Mesenteric fat pad (tissue), 1 donor: Measurements from ENCODE around the gene SEMA3A. TPM values are rescaled to one million over a fixed set of nuclear protein-coding genes. Genes with fewer than 3 reads are reported as not detected.

Source experiments
- DNase-seq: peaks from one replicate; pipeline ENCODE4 v3.0.0-alpha.2; 2020; ENCODE audit warnings: low spot score
- total RNA-seq: library from RNA; stranded (reverse); fragmentation: NEBNext Ultra II Directional; extraction: Animal tissue kit (Norgen Biotek cat#: 25700); gene quantifications from one replicate; pipeline ENCODE4 v1.2.1, GENCODE V29; 2021
- donor health status: DM: yes; HTN: yes; CAD: no.

SEMA3A gene
- total RNA-seq, 1 donor from 2014 or later = 10.2 TPM

DNA sequence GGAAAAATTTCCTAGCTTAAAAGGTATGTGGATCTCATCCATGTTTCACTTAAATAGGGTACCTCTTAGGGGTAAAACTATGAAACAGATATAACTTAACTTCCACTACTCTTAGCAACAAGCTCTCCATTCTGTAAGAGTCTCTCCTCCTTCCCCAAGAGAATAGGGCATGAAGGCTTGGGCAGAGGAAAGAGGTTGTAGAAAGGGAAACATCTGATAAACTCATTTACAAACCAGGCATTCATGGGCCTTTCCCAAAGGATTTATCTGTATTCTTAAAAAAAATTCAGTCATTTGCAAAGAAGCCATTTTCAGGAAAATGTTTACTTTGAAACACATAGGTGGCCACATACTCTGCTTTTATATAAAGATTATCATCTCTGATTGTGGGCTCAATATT, 82.7 kb downstream of the SEMA3A start:
- no peak for DNase-seq

DNA sequence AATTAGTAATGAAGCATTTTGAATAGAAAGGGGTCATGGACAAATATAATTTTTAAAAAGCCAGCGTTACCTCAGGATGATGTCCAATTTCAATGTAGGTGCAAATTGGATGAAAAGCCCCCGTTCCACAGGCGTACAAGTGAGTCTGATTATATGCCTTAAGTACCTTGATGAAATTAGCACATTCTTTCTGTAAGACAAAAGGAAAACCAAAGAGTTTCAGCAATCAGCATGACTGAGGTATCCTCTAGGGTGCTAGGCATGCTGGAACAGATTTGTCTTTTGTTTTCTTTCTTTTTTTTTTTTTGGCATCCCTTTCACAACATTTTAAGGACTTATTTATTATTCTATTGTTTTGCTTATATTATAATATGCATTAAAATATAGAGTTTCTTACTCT, 84.2 kb downstream of the SEMA3A start:
- no peak for DNase-seq

DNA sequence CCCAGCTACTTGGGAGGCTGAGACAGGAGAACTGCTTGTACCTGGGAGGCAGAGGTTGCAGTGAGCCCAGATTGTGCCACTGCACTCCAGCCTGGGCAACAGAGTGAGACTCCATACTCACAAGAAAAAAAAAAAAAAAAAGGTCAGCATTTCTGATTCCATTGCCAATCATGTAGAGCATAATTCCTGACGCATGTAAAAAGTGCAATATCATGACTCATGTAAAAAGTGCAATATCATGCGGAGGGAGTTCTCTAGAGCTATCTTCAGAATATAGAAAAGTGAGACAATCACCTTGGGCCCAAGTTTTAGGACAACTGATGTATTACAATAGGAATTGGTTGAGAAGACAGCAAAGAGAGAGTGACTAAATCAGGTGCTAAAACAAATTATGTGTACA, 85.8 kb downstream of the SEMA3A start:
- DNase-seq = no peak

GRCh38 chr7:84108119-84108518, 86.5 kb downstream of the SEMA3A start:
- no peak for DNase-seq

- DNase-seq = no peak
These were observed 87.3 kb downstream of the SEMA3A start for GRCh38 chr7:84107259-84107658.

DNA sequence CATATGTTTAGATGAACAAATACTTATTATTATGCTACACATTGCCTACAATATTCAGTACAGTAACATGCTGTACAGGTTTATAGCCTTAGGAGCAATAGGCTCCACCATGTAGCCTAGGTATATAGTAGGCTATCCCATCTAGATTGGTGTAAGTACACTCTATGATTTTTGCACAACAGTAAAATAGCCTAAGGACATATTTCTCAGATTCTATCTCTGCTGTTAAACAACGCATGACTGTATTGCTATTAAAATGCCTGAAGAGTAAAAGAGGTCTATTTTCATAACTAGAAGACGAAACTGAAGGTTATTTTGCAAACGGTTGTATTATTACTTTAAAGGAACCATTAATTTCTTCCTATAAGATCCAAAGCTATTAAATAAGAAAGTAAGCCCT, 88.3 kb downstream of the SEMA3A start:
- no peak for DNase-seq

GRCh38 chr7:84105586-84105985, 89.0 kb downstream of the SEMA3A start:
- no peak for DNase-seq

GRCh38 chr7:84104826-84105225, 89.8 kb downstream of the SEMA3A start:
- DNase-seq = no peak

DNA sequence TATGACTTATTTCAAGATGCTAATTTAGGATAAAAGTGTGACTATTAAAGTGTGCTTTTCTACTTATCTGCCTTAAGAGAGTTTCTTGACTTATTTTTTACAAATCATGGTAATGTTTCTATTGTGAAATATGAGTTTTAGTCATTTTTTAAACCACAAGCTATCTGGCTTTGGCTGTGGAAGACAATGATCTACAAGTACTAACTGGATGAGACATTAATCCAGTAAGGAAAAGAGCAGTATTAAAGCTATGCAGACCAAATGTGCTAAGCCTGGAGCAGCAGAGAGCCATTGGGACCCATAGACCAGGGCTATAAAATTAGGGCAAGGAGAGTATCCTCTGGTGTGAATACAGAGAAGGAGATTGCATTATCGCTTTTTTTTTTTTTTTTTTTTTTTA, 92.4 kb downstream of the SEMA3A start:
- DNase-seq = no peak

DNA sequence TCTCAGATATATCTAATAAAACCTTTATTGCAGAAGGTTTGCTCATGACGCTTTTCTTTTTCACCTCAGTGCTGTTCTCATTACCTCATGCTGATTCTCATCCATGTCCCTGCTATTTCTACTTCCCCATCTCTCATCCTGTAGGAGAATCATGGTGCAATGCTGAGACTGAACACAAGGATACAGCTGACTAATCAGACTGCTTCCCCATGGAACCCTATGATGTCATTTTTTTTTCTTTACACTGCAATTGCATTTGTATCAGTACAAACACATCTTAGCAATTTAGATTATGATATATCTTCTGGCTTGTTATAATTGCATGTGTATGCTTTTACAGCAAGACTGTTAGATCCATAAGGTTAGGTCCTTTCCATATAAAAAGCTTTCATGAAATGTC, 93.7 kb downstream of the SEMA3A start:
- DNase-seq = no peak

DNA sequence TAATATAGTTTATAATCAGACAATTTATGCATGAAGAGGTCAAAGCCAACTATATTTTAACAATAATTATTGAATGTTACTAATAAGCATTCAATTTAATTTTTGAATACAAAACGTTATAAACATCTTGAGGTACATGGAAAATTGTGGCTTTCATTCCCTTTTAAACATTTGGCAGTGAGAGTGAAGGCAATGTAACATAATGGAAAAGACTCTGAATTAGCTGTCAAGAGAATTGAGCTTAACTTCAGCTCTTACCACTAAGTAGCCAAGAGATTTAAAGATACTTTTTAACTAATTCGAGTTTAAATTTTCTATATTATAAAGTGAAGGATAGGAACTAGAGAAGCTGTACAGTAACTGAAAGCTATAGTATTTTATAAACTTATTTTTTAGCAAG, 98.6 kb downstream of the SEMA3A start:
- DNase-seq = no peak

GRCh38 chr7:84092207-84092606, 102.4 kb downstream of the SEMA3A start:
- no peak for DNase-seq

DNA sequence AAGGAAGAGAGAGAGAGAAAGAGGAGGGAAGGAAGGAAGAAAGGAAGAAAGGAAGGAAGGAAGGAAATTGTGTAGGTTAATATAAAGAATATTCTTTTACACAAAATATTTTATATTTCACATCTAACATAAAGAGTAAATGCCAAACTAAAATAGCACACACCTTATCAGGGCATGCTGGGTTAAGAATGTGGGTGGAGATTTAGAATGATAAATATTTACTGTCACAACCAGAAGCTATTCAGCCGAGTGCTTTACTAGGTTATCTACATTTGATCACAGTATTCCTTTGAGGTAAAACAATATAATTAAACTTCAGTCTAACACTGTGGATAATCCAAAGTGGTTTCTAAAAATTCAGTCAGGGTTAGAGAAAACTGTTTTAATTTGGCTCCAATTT, 103.3 kb downstream of the SEMA3A start:
- DNase-seq = no peak

DNA sequence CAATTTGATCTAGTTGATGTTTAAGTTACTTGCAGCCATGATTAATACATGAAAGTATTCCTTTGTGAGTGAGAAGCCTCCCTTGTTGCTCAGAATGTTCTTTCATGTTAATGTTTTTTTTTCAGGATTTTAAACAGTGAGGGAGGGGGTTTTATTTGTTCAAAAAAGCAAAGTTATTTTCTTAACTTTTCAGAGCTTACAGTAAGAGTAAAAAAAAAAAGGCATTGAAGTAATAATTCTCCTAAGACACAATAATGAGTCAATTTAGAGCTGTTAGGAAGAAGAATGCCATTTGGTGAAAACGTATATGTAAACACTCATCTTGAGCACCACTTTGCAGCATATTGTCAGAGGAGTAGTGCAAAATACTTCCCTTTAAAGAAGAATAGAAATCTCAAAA, 105.8 kb downstream of the SEMA3A start:
- no peak for DNase-seq

DNA sequence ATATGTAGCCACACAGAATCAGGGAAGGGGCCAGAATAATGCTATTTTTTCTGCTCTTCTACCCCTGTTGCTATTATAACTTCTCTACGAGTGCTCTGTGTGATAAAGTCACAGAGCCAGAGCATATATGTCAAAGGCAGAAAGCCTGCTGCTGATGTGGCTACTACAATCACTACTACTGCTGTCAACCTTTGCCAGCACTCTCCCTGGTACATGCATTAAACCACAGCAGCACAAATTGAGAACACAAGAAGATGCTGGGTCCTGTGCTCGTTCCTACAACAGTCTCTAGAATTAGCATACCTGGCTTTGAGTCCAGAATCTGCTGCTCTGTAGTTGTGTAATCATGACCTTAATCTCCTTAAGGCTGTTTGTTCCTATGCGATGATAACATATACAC, 108.6 kb downstream of the SEMA3A start:
- no peak for DNase-seq

GRCh38 chr7:84085147-84085546, 109.4 kb downstream of the SEMA3A start:
- no peak for DNase-seq

- no peak for DNase-seq
These were observed 110.7 kb downstream of the SEMA3A start for GRCh38 chr7:84083846-84084245.

GRCh38 chr7:84081973-84082522, 112.5 kb downstream of the SEMA3A start:
- no peak for DNase-seq

- DNase-seq = no peak
These were observed 117.3 kb downstream of the SEMA3A start for GRCh38 chr7:84077336-84077735.

DNA sequence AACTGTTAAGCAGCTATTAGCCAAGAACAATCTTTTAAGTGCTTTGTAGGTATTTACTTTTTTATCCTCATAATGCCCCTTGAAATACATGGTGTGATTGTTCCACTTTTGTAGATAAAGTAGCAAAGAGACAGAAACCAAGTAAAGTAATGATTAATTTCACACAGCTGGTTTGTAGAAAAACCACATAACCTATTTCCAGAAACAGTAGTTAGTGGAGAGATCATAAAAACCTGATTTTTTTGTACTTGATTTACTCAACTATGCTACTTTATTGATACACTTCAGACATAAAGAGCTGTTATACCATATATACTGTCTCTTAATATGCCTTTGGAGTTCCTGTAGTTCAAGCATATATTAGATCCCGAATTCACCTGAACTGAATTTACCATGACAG, 118.4 kb downstream of the SEMA3A start:
- DNase-seq = no peak

GRCh38 chr7:84073186-84073875, 121.3 kb downstream of the SEMA3A start:
- DNase-seq = no peak

DNA sequence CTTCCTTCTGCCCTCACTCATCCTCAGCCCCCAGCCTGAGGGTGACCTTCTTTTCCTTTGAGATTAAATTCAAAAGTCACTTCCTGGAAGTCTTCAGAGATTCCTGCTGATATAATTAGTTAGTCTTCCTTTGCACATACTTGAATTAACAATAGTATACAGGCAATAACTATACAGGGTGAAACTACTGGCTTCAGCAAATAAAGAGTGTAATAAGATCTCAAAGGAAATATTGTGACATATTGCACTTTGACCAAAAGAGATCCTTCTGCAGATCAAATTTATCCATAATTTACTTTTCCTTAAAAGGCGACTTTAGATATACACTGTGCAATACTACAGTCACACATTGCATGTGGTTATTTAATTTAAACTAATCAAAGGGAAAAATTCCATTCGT, 123.8 kb downstream of the SEMA3A start:
- DNase-seq = no peak

- DNase-seq = no peak
These were observed 124.5 kb downstream of the SEMA3A start for GRCh38 chr7:84069999-84070500.
